Measurements from ENCODE around the gene CSN1S1.

The CSN1S1 gene

GRCh38 chr4:69991016-69991415 is 60.1 kb downstream of the CSN1S1 start:
- no peaks in the 10 kb centered on the region for H3K27me3 ChIP-seq (replicated peaks; ENCODE audit: insufficient read depth, low read length)
- no peaks in the 10 kb centered on the region for H3F3A ChIP-seq (ENCODE audit: insufficient read depth, low read length)
- no peak overlapping the region for H2AFZ ChIP-seq (ENCODE audit: low read length)
- H3K79me2 ChIP-seq (ENCODE audit: low read length): no peaks in the 10 kb centered on the region
- no peaks in the 10 kb centered on the region for H3K4me1 ChIP-seq (ENCODE audit: low read length)
- H3K36me3 ChIP-seq (replicated peaks; ENCODE audit: insufficient read depth, low read length): no peaks in the 10 kb centered on the region
- no peaks in the 10 kb centered on the region for H3K9me3 ChIP-seq (replicated peaks; ENCODE audit: insufficient read depth, low read length)
- no peak overlapping the region for H3K4me3 ChIP-seq (ENCODE audit: low read length)
- no peak overlapping the region for H3K4me2 ChIP-seq (ENCODE audit: low read depth, low read length)
- no peak for TF ChIP-seq EZH2phosphoT487 (IDR thresholded peaks at IDR 0.05; ENCODE audit: low read length)
- TF ChIP-seq EZH2 (optimal IDR thresholded peaks at IDR 0.05; ENCODE audit: low read depth, low read length): no peak
- TF ChIP-seq CTCF (IDR thresholded peaks at IDR 0.05; ENCODE audit: low read length): no peak
- no peaks in the 10 kb centered on the region for H4K20me1 ChIP-seq (ENCODE audit: insufficient read depth, low read length)
- DNase-seq: no peak
- no peak overlapping the region for H3K9ac ChIP-seq (ENCODE audit: low read length)
- no peaks in the 10 kb centered on the region for H3K9me2 ChIP-seq (replicated peaks; ENCODE audit: insufficient read depth, low read length)
- no peak overlapping the region for H3K27ac ChIP-seq (ENCODE audit: low read length)

- H3K4me1 ChIP-seq (ENCODE audit: low read length): no peaks in the 10 kb centered on the region
- no peak for DNase-seq
- no peak for TF ChIP-seq EZH2phosphoT487 (IDR thresholded peaks at IDR 0.05; ENCODE audit: low read length)
- TF ChIP-seq EZH2 (optimal IDR thresholded peaks at IDR 0.05; ENCODE audit: low read depth, low read length): no peak
- no peak for TF ChIP-seq CTCF (IDR thresholded peaks at IDR 0.05; ENCODE audit: low read length)
- no peak overlapping the region for H3K9ac ChIP-seq (ENCODE audit: low read length)
- H3K36me3 ChIP-seq (replicated peaks; ENCODE audit: insufficient read depth, low read length): no peaks in the 10 kb centered on the region
- H4K20me1 ChIP-seq (ENCODE audit: insufficient read depth, low read length): no peaks in the 10 kb centered on the region
- H3K79me2 ChIP-seq (ENCODE audit: low read length): no peaks in the 10 kb centered on the region
- H3K9me3 ChIP-seq (replicated peaks; ENCODE audit: insufficient read depth, low read length): no peaks in the 10 kb centered on the region
- no peaks in the 10 kb centered on the region for H3K9me2 ChIP-seq (replicated peaks; ENCODE audit: insufficient read depth, low read length)
- H2AFZ ChIP-seq (ENCODE audit: low read length): no peak overlapping the region
- H3K27ac ChIP-seq (ENCODE audit: low read length): no peak overlapping the region
- no peak overlapping the region for H3K4me2 ChIP-seq (ENCODE audit: low read depth, low read length)
- no peak overlapping the region for H3K4me3 ChIP-seq (ENCODE audit: low read length)
- no peaks in the 10 kb centered on the region for H3K27me3 ChIP-seq (replicated peaks; ENCODE audit: insufficient read depth, low read length)
- no peaks in the 10 kb centered on the region for H3F3A ChIP-seq (ENCODE audit: insufficient read depth, low read length)
Measured at GRCh38 chr4:69994782-69995181, 63.9 kb downstream of the CSN1S1 start.

- H3K27me3 ChIP-seq (replicated peaks; ENCODE audit: insufficient read depth, low read length): no peaks in the 10 kb centered on the region
- no peak for DNase-seq
- H2AFZ ChIP-seq (ENCODE audit: low read length): no peak within 1 kb of the TSS
- H3K36me3 ChIP-seq (replicated peaks; ENCODE audit: insufficient read depth, low read length): no peaks in the 10 kb centered on the region
- H3K4me3 ChIP-seq (ENCODE audit: low read length): no peak within 1 kb of the TSS
- H3F3A ChIP-seq (ENCODE audit: insufficient read depth, low read length): no peaks in the 10 kb centered on the region
- TF ChIP-seq CTCF (IDR thresholded peaks at IDR 0.05; ENCODE audit: low read length) (no peak), EZH2phosphoT487 (IDR thresholded peaks at IDR 0.05; ENCODE audit: low read length) (no peak), EZH2 (optimal IDR thresholded peaks at IDR 0.05; ENCODE audit: low read depth, low read length) (no peak)
- no peaks in the 10 kb centered on the region for H3K9me2 ChIP-seq (replicated peaks; ENCODE audit: insufficient read depth, low read length)
- H3K9ac ChIP-seq (ENCODE audit: low read length): no peak within 1 kb of the TSS
- no peaks in the 10 kb centered on the region for H3K79me2 ChIP-seq (ENCODE audit: low read length)
- no peaks in the 10 kb centered on the region for H3K4me1 ChIP-seq (ENCODE audit: low read length)
- H4K20me1 ChIP-seq (ENCODE audit: insufficient read depth, low read length): no peaks in the 10 kb centered on the region
- H3K4me2 ChIP-seq (ENCODE audit: low read depth, low read length): no peak within 1 kb of the TSS
- H3K27ac ChIP-seq (ENCODE audit: low read length): no peak within 1 kb of the TSS
- no peaks in the 10 kb centered on the region for H3K9me3 ChIP-seq (replicated peaks; ENCODE audit: insufficient read depth, low read length)
Measured at GRCh38 chr4:69995526-69996016, 64.7 kb downstream of the CSN1S1 start, which contains the start of gene STATH. STATH (plus strand) TSS chr4:69995966; CDS start chr4:69998438, 2,472 bp downstream.

All from MM.1S (cell line).